Epithelial cell of proximal tubule (primary cell): ENCODE data around the gene KIF1C. TPM values are rescaled to one million over a fixed set of nuclear protein-coding genes. Genes with fewer than 3 reads are reported as not detected.

Source experiments
- DNase-seq: peaks from one replicate; pipeline ENCODE4 v3.0.0-alpha.2; 2011; ENCODE audit warnings: low read depth
- H3K4me3 ChIP-seq: 2 replicates; pipeline ENCODE4 v1.5.1; 2011; ENCODE audit warnings: low read depth, mild to moderate bottlenecking, low read length
- CTCF ChIP-seq: conservative IDR thresholded peaks from 2 replicates; pipeline ENCODE4 v1.5.1; 2012; ENCODE audit warnings: low read depth, mild to moderate bottlenecking, low read length
- total RNA-seq: library from RNA; depleted of rRNA; stranded (reverse); fragments of >200 nt; gene quantifications from 2 replicates; pipeline ENCODE4 v1.2.3, GENCODE V29; 2015

The KIF1C gene
- total RNA-seq, 1 donor from 2014 or later: 75.0 TPM

- TF ChIP-seq CTCF: no peak
- DNase-seq: no peak
- peak overlapping the region; percentile 74 for H3K4me3 ChIP-seq
Observed at GRCh38 chr17:4987767-4988567, 9.8 kb upstream of the KIF1C start.

GRCh38 chr17:4994081-4994595 is 3.6 kb upstream of the KIF1C start:
- H3K4me3 ChIP-seq: no peak overlapping the region
- no peak for TF ChIP-seq CTCF
- DNase-seq: no peak

GRCh38 chr17:4998027-4998731 is 429 bp downstream of the KIF1C start:
- no peak for DNase-seq
- peak overlapping the region; percentile 99 for H3K4me3 ChIP-seq
- TF ChIP-seq CTCF: no peak

GRCh38 chr17:4998732-4999429 is 1.1 kb downstream of the KIF1C start:
- peak overlapping the region; percentile 99 for H3K4me3 ChIP-seq
- DNase-seq: no peak
- no peak for TF ChIP-seq CTCF

GRCh38 chr17:4999430-5000093 is 1.8 kb downstream of the KIF1C start:
- TF ChIP-seq CTCF: no peak
- H3K4me3 ChIP-seq: peak overlapping the region; percentile 99

GRCh38 chr17:5000237-5000639 is 2.5 kb downstream of the KIF1C start:
- H3K4me3 ChIP-seq: no peak overlapping the region
- TF ChIP-seq CTCF: no peak
- no peak for DNase-seq

More at GRCh38 chr17:4999430-5000093, 1.8 kb downstream of the KIF1C start:
- DNase-seq: no peak
